SK-N-SH (cell line): Measurements from ENCODE around the gene TSHZ2. TPM values are rescaled to one million over a fixed set of nuclear protein-coding genes. Genes with fewer than 3 reads are reported as not detected.

Source experiments
- CTCF ChIA-PET: fragments of 300-600, 350-600 bp; formaldehyde crosslinking; extraction: SDS; loops from one replicate; lab custom pipeline; 2021; lab: Yijun Ruan, JAX
- POLR2A ChIA-PET: fragments of 350-600 bp; sonication (Branson Sonifier 250); formaldehyde crosslinking; extraction: SDS; loops from one replicate; lab custom pipeline; 2020; ENCODE audit warnings: antibody characterized with exemption, inconsistent platforms; lab: Yijun Ruan, JAX
- DNase-seq: peaks from one replicate; pipeline ENCODE4 v3.0.0; 2012
- H2AFZ ChIP-seq: fragments of 200-600 bp; sonication (generic); 2 replicates; pipeline ENCODE4 v1.8.1; 2016; ENCODE audit warnings: antibody characterized with exemption, mild to moderate bottlenecking, low read depth
- H3F3A ChIP-seq: fragments of 200-600 bp; sonication (generic); replicated peaks from 2 replicates; pipeline ENCODE3; 2016; ENCODE audit warnings: antibody characterized with exemption, mild to moderate bottlenecking; ENCODE audit not compliant: insufficient read depth
- H3K27ac ChIP-seq, 2 experiments: fragments of 200-500 bp in 1 of 2; fragments of 200-600 bp in 1 of 2; sonication (Bioruptor generic) in 1 of 2; sonication (generic), shearing (Covaris generic) in 1 of 2; 2 replicates each; pipeline versions ENCODE4 v1.5.1 to v1.6.1; 2014 to 2016; ENCODE audit warnings: low read depth in 2 of 2, inconsistent platforms in 1 of 2, low read length in 1 of 2, mild to moderate bottlenecking in 1 of 2, mixed read lengths in 1 of 2
- H3K27me3 ChIP-seq: fragments of 200-600 bp; sonication (generic), shearing (Covaris generic); 2 replicates; pipeline ENCODE4 v1.6.1; 2016; ENCODE audit warnings: mixed run types; ENCODE audit not compliant: insufficient read depth
- H3K36me3 ChIP-seq, 2 experiments: fragments of 200-500 bp in 1 of 2; fragments of 200-600 bp in 1 of 2; sonication (Bioruptor generic) in 1 of 2; sonication (generic) in 1 of 2; replicated peaks in 1 of 2; 2 replicates each; pipeline versions ENCODE3 to v1.5.1; 2014 to 2016; ENCODE audit warnings: low read length in 1 of 2, mild to moderate bottlenecking in 1 of 2; ENCODE audit not compliant: insufficient read depth in 2 of 2, control insufficient read depth in 1 of 2
- H3K4me1 ChIP-seq, 2 experiments: fragments of 200-500 bp in 1 of 2; fragments of 200-600 bp in 1 of 2; sonication (Bioruptor generic) in 1 of 2; sonication (generic), shearing (Covaris generic) in 1 of 2; 2 replicates each; pipeline versions ENCODE4 v1.5.1 to v1.6.1; 2014 to 2016; ENCODE audit warnings: low read depth in 1 of 2, low read length in 1 of 2, mixed run types in 1 of 2; ENCODE audit not compliant: insufficient read depth in 2 of 2, control insufficient read depth in 1 of 2
- H3K4me2 ChIP-seq: fragments of 200-600 bp; sonication (generic), shearing (Covaris generic); 2 replicates; pipeline ENCODE4 v1.6.1; 2017; ENCODE audit warnings: mixed run types
- H3K4me3 ChIP-seq, 2 experiments: fragments of 200-500 bp in 1 of 2; fragments of 200-600 bp in 1 of 2; sonication (Bioruptor generic) in 1 of 2; sonication (generic), shearing (Covaris generic) in 1 of 2; 2 replicates each; pipeline versions ENCODE4 v1.5.1 to v1.8.1; 2014 to 2016; ENCODE audit warnings: low read depth in 2 of 2, inconsistent platforms in 1 of 2, low read length in 1 of 2, mild to moderate bottlenecking in 1 of 2, mixed read lengths in 1 of 2, moderate library complexity in 1 of 2
- H3K79me2 ChIP-seq: fragments of 200-600 bp; sonication (generic); 2 replicates; pipeline ENCODE4 v1.8.1; 2017; ENCODE audit warnings: mild to moderate bottlenecking; ENCODE audit not compliant: insufficient read depth
- H3K9ac ChIP-seq: fragments of 200-600 bp; sonication (generic); 2 replicates; pipeline ENCODE4 v1.6.1; 2017; ENCODE audit warnings: mixed run types
- H3K9me2 ChIP-seq: fragments of 200-600 bp; sonication (generic); 2 replicates; pipeline ENCODE4 v1.6.1; 2017; ENCODE audit warnings: mixed run types
- H3K9me3 ChIP-seq: fragments of 200-600 bp; sonication (generic); 2 replicates; pipeline ENCODE4 v1.6.1; 2017; ENCODE audit warnings: mixed run types, mild to moderate bottlenecking, moderate library complexity
- H4K20me1 ChIP-seq: fragments of 200-600 bp; sonication (generic); 2 replicates; pipeline ENCODE4 v1.6.1; 2017; ENCODE audit warnings: mild to moderate bottlenecking, mixed run types; ENCODE audit not compliant: insufficient read depth
- ELF1 ChIP-seq: IDR thresholded peaks from 2 replicates; pipeline ENCODE4 v1.4.0; 2012
- FOSL2 ChIP-seq: IDR thresholded peaks from 2 replicates; pipeline ENCODE4 v1.4.0; 2012; ENCODE audit warnings: low read depth, mild to moderate bottlenecking, moderate library complexity, borderline replicate concordance
- MXI1 ChIP-seq: IDR thresholded peaks from 2 replicates; pipeline ENCODE4 v1.6.1; 2012; ENCODE audit warnings: mild to moderate bottlenecking, low read depth, low read length, improper control_type of control experiment
- POLR2AphosphoS5 ChIP-seq: IDR thresholded peaks from 2 replicates; pipeline ENCODE4 v1.6.1; 2012; ENCODE audit warnings: low read depth, low read length
- RAD21 ChIP-seq: IDR thresholded peaks from 2 replicates; pipeline ENCODE4 v1.6.1; 2012; ENCODE audit warnings: mild to moderate bottlenecking, low read length
- RXRA ChIP-seq: IDR thresholded peaks from 2 replicates; pipeline ENCODE4 v1.4.0; 2012; ENCODE audit warnings: low read depth, mild to moderate bottlenecking, borderline replicate concordance
- SIN3A ChIP-seq: IDR thresholded peaks from 2 replicates; pipeline ENCODE4 v1.6.1; 2012; ENCODE audit warnings: low read depth, mild to moderate bottlenecking, low read length, moderate library complexity, borderline replicate concordance
- SMC3 ChIP-seq: IDR thresholded peaks from 2 replicates; pipeline ENCODE4 v1.6.1; 2012; ENCODE audit warnings: low read depth, low read length, improper control_type of control experiment
- TCF12 ChIP-seq: IDR thresholded peaks from 2 replicates; pipeline ENCODE4 v1.4.0; 2012
- WGBS: methylation state at CpG from one replicate; pipeline ENCODE4 v1.1.6; 2017; ENCODE audit warnings: low lambda C conversion rate; 5-methylcytosine and 5-hydroxymethylcytosine counted together
- polyA plus RNA-seq, 3 experiments: library from polyadenylated mRNA; depleted of rRNA; stranded (reverse); fragments of >200 nt; gene quantifications; 2 replicates each; pipeline ENCODE4 v1.2.3, GENCODE V29; 2012
- TF ChIP-seq, protein P1 (sequence below): fragments of 150-350 bp; IDR thresholded peaks from 2 replicates; pipeline ENCODE4 v1.6.1; 2017; ENCODE audit warnings: antibody characterized with exemption, low read length, low read depth, borderline replicate concordance
- TF ChIP-seq, protein P2 (sequence below): fragments of 200-600 bp; sonication (generic); IDR thresholded peaks from 2 replicates; pipeline ENCODE4 v1.6.1; 2017; ENCODE audit warnings: antibody characterized with exemption, mild to moderate bottlenecking, moderate library complexity

TSHZ2 gene
- polyA plus RNA-seq, 1 of the 3 experiments (the other 2 are of a cell fraction), result 0.13 TPM

GRCh38 chr20:53154540-53154939 is 182.4 kb downstream of the TSHZ2 start:
- no peaks in the 10 kb centered on the region; a peak in 2 of 4 replicates for H3K4me1 ChIP-seq
- no peak overlapping the region for H3K4me3 ChIP-seq
- H3K9me3 ChIP-seq, result no peaks in the 10 kb centered on the region
- no peaks in the 10 kb centered on the region for H3K9me2 ChIP-seq
- H3K79me2 ChIP-seq, result no peaks in the 10 kb centered on the region
- H3K9ac ChIP-seq, result no peak overlapping the region
- DNase-seq, result no peak
- TF ChIP-seq ELF1, result no peak
- no peak for TF ChIP-seq FOSL2
- TF ChIP-seq RXRA, result no peak
- TF ChIP-seq, protein P1, sequence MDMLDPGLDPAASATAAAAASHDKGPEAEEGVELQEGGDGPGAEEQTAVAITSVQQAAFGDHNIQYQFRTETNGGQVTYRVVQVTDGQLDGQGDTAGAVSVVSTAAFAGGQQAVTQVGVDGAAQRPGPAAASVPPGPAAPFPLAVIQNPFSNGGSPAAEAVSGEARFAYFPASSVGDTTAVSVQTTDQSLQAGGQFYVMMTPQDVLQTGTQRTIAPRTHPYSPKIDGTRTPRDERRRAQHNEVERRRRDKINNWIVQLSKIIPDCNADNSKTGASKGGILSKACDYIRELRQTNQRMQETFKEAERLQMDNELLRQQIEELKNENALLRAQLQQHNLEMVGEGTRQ, result no peak
- no peak for TF ChIP-seq POLR2AphosphoS5
- no peak for TF ChIP-seq TCF12
- TF ChIP-seq SIN3A, result no peak
- no peaks in the 10 kb centered on the region for H3K27me3 ChIP-seq
- POLR2A ChIA-PET, result no interaction called here
- H2AFZ ChIP-seq, result no peak overlapping the region
- WGBS, result 20% methylated on average over 2 of the region's 2 CpGs
- H4K20me1 ChIP-seq, result no peaks in the 10 kb centered on the region
- CTCF ChIA-PET, result no interaction called here
- no peaks in the 10 kb centered on the region for H3F3A ChIP-seq
- no peak overlapping the region for H3K4me2 ChIP-seq
- no peak overlapping the region for H3K27ac ChIP-seq
- no peaks in the 10 kb centered on the region for H3K36me3 ChIP-seq

DNA sequence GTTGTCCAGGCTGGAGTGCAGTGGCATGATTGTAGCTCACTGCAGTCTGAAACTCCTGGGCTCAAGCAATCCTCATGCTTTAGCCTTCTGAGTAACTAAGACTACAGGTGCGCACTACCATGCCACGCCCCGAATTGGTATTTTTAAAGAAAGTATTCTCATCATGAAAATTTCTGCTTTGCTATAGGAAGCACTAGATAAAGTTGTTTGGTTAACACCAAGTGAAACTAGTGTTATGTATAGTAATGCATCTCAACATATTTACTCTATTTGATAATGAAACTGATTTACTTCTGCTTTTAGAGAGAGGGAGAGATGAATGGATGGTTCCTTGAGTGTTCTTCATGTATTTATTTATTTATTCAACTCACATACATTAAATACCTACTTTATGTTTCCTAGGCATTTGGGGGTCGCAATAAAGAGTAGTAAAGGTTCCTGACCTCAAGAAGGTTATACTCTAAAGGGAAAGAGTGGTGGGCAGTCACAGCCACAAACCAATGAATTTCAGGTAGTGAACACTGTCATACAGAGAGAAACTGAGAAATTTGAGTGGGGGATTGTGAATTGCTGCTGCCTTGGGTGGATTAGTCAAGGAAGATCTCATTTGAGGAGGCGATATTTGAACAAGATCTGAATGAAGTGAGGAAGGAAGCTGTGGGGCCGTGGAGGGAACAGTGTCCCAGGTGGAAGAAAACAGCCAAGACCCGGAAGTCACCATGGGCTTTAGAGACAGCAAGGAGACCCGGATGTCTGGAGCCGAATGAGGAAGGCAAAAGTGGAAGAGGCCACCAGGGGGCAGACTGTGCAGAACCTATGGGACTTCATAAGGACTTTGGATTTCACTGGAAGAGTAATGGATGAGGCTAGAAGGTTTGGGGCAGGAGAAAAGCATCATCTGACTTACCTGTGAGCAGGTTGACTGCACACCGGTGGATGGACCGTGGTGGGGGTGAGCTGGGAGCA is 185.6 kb downstream of the TSHZ2 start:
- H2AFZ ChIP-seq, result no peak overlapping the region
- no peak overlapping the region for H3K9ac ChIP-seq
- POLR2A ChIA-PET, result no interaction called here
- WGBS, result 62% methylated on average over 11 of the region's 11 CpGs
- no peaks in the 10 kb centered on the region for H4K20me1 ChIP-seq
- TF ChIP-seq MXI1 (no peak), RAD21 (peak; percentile 40), SMC3 (peak; percentile 45)
- TF ChIP-seq, protein P2, sequence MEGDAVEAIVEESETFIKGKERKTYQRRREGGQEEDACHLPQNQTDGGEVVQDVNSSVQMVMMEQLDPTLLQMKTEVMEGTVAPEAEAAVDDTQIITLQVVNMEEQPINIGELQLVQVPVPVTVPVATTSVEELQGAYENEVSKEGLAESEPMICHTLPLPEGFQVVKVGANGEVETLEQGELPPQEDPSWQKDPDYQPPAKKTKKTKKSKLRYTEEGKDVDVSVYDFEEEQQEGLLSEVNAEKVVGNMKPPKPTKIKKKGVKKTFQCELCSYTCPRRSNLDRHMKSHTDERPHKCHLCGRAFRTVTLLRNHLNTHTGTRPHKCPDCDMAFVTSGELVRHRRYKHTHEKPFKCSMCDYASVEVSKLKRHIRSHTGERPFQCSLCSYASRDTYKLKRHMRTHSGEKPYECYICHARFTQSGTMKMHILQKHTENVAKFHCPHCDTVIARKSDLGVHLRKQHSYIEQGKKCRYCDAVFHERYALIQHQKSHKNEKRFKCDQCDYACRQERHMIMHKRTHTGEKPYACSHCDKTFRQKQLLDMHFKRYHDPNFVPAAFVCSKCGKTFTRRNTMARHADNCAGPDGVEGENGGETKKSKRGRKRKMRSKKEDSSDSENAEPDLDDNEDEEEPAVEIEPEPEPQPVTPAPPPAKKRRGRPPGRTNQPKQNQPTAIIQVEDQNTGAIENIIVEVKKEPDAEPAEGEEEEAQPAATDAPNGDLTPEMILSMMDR, result peak; percentile 66
- TF ChIP-seq, all 33 proteins: peak for 3
- Histone ChIP-seq H3K27ac (no peak overlapping the region), H3K4me2 (no peak overlapping the region), H3K4me1 (no peaks in the 10 kb centered on the region; a peak in 1 of 4 replicates), H3K9me2 (no peaks in the 10 kb centered on the region), H3F3A (no peaks in the 10 kb centered on the region), H3K4me3 (no peak overlapping the region; a peak in 1 of 4 replicates), H3K27me3 (no peaks in the 10 kb centered on the region), H3K9me3 (no peaks in the 10 kb centered on the region), H3K79me2 (no peaks in the 10 kb centered on the region), H3K36me3 (no peaks in the 10 kb centered on the region)
- no peak for DNase-seq
- CTCF ChIA-PET, result interaction anchor here (0.7 to 1.6 kb wide), 3 partner anchors 340 to 845 kb away, joined by 3 to 4 read pairs (median 4); no protein-coding TSS in a partner anchor
